Activated B cell treated with CpG ODN at 0.5 μM for 24 hours (primary cell): Measurements from ENCODE around the gene FBXO24. TPM values are rescaled to one million over a fixed set of nuclear protein-coding genes. Genes with fewer than 3 reads are reported as not detected.

Source experiments
- ATAC-seq: fragments of 200-7000 bp; cut with Tn5 transposase; one replicate; pipeline ENCODE4 v1.10.0; 2021; ENCODE audit warnings: low read depth, mild to moderate bottlenecking, moderate library complexity
- CTCF ChIA-PET: fragments of 350-600 bp; sonication (Branson Sonifier 250); formaldehyde crosslinking; loops from one replicate; lab custom pipeline; 2021; ENCODE audit warnings: antibody characterized with exemption; lab: Charles Lee
- POLR2A ChIA-PET: fragments of 350-600 bp; sonication (Branson Sonifier 250); formaldehyde crosslinking; loops from one replicate; lab custom pipeline; 2021; ENCODE audit warnings: antibody characterized with exemption; lab: Charles Lee
- DNase-seq: peaks from one replicate; pipeline ENCODE4 v3.0.0; 2022
- H3K27ac Mint-ChIP-seq: one replicate; pipeline ENCODE4 v1.8.0; 2020; ENCODE audit warnings: mixed read lengths
- H3K27me3 Mint-ChIP-seq: one replicate; pipeline ENCODE4 v1.8.0; 2021; ENCODE audit warnings: mixed read lengths
- H3K36me3 Mint-ChIP-seq: one replicate; pipeline ENCODE4 v1.8.0; 2021; ENCODE audit warnings: low read depth, mixed read lengths
- H3K4me1 Mint-ChIP-seq: one replicate; pipeline ENCODE4 v1.8.0; 2021; ENCODE audit warnings: mixed read lengths
- H3K4me3 Mint-ChIP-seq: one replicate; pipeline ENCODE4 v1.8.0; 2020; ENCODE audit warnings: mild to moderate bottlenecking, mixed read lengths
- H3K9me3 Mint-ChIP-seq: one replicate; pipeline ENCODE4 v1.8.0; 2020; ENCODE audit warnings: mixed read lengths
- CTCF ChIP-seq: fragments of 200-600 bp; IDR thresholded peaks from one replicate; pipeline ENCODE4 v1.8.0; 2022; ENCODE audit warnings: antibody characterized with exemption, mild to moderate bottlenecking
- intact Hi-C: fragments of 100-400 bp; cut with micrococcal nuclease; formaldehyde crosslinking; loops from one replicate; pipeline ENCODE4 v1.15.1; 2024
- total RNA-seq: library from RNA; stranded (reverse); gene quantifications from 2 replicates; pipeline ENCODE4 v1.2.3, GENCODE V29; 2022

FBXO24 gene
- total RNA-seq, 1 donor from 2014 or later, result 1.9 TPM

GRCh38 chr7:100609958-100610357 lies 23.8 kb downstream of the FBXO24 start:
- ChIA-PET CTCF (no interaction called here), POLR2A (interaction anchor here (0.7 to 5.7 kb wide), 4 partner anchors 21 to 126 kb away, joined by 4 to 114 read pairs (median 5); partner anchors contain the start of genes FBXO24, LRCH4 and NYAP1)
- H3K27me3 Mint-ChIP-seq, result no peaks in the 10 kb centered on the region
- DNase-seq (no peak), ATAC-seq (no peak)
- no peak overlapping the region for H3K4me3 Mint-ChIP-seq
- peaks cover 31% of the 10 kb centered on the region for H3K4me1 Mint-ChIP-seq
- TF ChIP-seq CTCF, result no peak
- intact Hi-C loops, result loop anchor here (5.0 kb wide), 2 partner anchors 97 to 447 kb away; partner anchors contain the start of gene POP7
- peaks cover 5% of the 10 kb centered on the region for H3K36me3 Mint-ChIP-seq
- no peak overlapping the region for H3K27ac Mint-ChIP-seq
- no peaks in the 10 kb centered on the region for H3K9me3 Mint-ChIP-seq

- DNase-seq (peak; percentile 99), ATAC-seq (peak; percentile 91)
- H3K9me3 Mint-ChIP-seq, result no peaks in the 10 kb centered on the region
- H3K27ac Mint-ChIP-seq, result peak within 1 kb of the TSS; percentile 100
- H3K4me3 Mint-ChIP-seq, result peak within 1 kb of the TSS; percentile 99
- TF ChIP-seq CTCF, result no peak
- peaks cover 5% of the 10 kb centered on the region for H3K36me3 Mint-ChIP-seq
- POLR2A ChIA-PET, result interaction anchor here (0.6 to 5.7 kb wide), 28 partner anchors 9 to 889 kb away, joined by 3 to 114 read pairs (median 5); partner anchors contain the start of genes AGFG2, FBXO24, GIGYF1 and GNB2
- CTCF ChIA-PET, result interaction anchor here (0.8 to 1.7 kb wide), 9 partner anchors 17 to 93 kb away, joined by 3 to 10 read pairs (median 4); partner anchors contain the start of genes GIGYF1 and POP7
- peaks cover 19% of the 10 kb centered on the region for H3K4me1 Mint-ChIP-seq
- no peaks in the 10 kb centered on the region for H3K27me3 Mint-ChIP-seq
- intact Hi-C loops, result loop anchor here (1.0 to 5.0 kb wide), 3 partner anchors 26 to 445 kb away; partner anchors contain the start of genes FBXO24, LRCH4 and POP7
Observed at GRCh38 chr7:100611983-100612729, 26.0 kb downstream of the FBXO24 start, which contains the start of gene MOSPD3. TSS of gene MOSPD3 (plus strand) at chr7:100612540. CDS start at chr7:100612792, 252 bp downstream.

GRCh38 chr7:100612730-100613390 lies 26.7 kb downstream of the FBXO24 start:
- POLR2A ChIA-PET, result interaction anchor here (0.6 to 5.7 kb wide), 26 partner anchors 9 to 530 kb away, joined by 3 to 114 read pairs (median 5); partner anchors contain the start of genes AGFG2, FBXO24, GIGYF1 and GNB2
- Mint-ChIP-seq H3K4me1 (peaks cover 19% of the 10 kb centered on the region), H3K27ac (peak overlapping the region; percentile 24), H3K27me3 (no peaks in the 10 kb centered on the region), H3K36me3 (peaks cover 5% of the 10 kb centered on the region), H3K9me3 (no peaks in the 10 kb centered on the region), H3K4me3 (peak overlapping the region; percentile 99)
- no peak for TF ChIP-seq CTCF
- ATAC-seq, result no peak
- peak; percentile 22 for DNase-seq
- CTCF ChIA-PET, result interaction anchor here (0.8 to 1.7 kb wide), 9 partner anchors 17 to 92 kb away, joined by 3 to 10 read pairs (median 4); partner anchors contain the start of genes GIGYF1 and POP7
- intact Hi-C loops, result loop anchor here (1.0 to 5.0 kb wide), 3 partner anchors 13 to 444 kb away; partner anchors contain the start of gene POP7

GRCh38 chr7:100613412-100614175 lies 27.5 kb downstream of the FBXO24 start:
- DNase-seq (no peak), ATAC-seq (no peak)
- POLR2A ChIA-PET, result interaction anchor here (1.2 to 5.7 kb wide), 7 partner anchors 10 to 177 kb away, joined by 3 to 114 read pairs (median 10); partner anchors contain the start of genes FBXO24, LRCH4 and PPP1R35
- intact Hi-C loops, result loop anchor here (1.0 to 5.0 kb wide), 3 partner anchors 13 to 444 kb away; partner anchors contain the start of gene POP7
- H3K36me3 Mint-ChIP-seq, result peaks cover 5% of the 10 kb centered on the region
- H3K4me1 Mint-ChIP-seq, result peaks cover 19% of the 10 kb centered on the region
- no peak for TF ChIP-seq CTCF
- H3K27ac Mint-ChIP-seq, result no peak overlapping the region
- H3K27me3 Mint-ChIP-seq, result no peaks in the 10 kb centered on the region
- peak overlapping the region; percentile 19 for H3K4me3 Mint-ChIP-seq
- H3K9me3 Mint-ChIP-seq, result no peaks in the 10 kb centered on the region
- CTCF ChIA-PET, result interaction anchor here (1.0 kb wide), 1 partner anchor 19 kb away, joined by 4 read pairs; no protein-coding TSS in a partner anchor
